Measurements from ENCODE around the gene SHQ1.

The SHQ1 gene

GRCh38 chr3:72786668-72787067 is 61.6 kb downstream of the SHQ1 start:
- ChIA-PET CTCF (no interaction called here), POLR2A (no interaction called here)
- Histone ChIP-seq H3K4me1 (ENCODE audit: control insufficient read depth, insufficient read depth, low read length) (no peaks in the 10 kb centered on the region; the same call in 1 of the 2 replicates), H3K9me3 (ENCODE audit: control insufficient read depth, insufficient read depth, low read depth, low read length) (no peaks in the 10 kb centered on the region), H3K4me3 (ENCODE audit: low read depth, low read length) (no peak overlapping the region), H3K36me3 (ENCODE audit: control insufficient read depth in 2 of 2, insufficient read depth in 1 of 2, low read length in 2 of 2) (peaks cover 0 to 9% of the 10 kb centered on the region in 2 experiments; a peak in 1 of 3 replicates), H3K27ac (ENCODE audit: extremely low read depth, low read depth, low read length) (no peak overlapping the region)
- peak; percentile 87 for TF ChIP-seq ZNF133 (tag by site-specific recombination; IDR thresholded peaks at IDR 0.05)
- TF ChIP-seq WT1 (tag by site-specific recombination; IDR thresholded peaks at IDR 0.05): no peak

GRCh38 chr3:72784226-72784625 is 64.0 kb downstream of the SHQ1 start:
- Histone ChIP-seq H3K4me3 (ENCODE audit: low read depth, low read length) (no peak overlapping the region), H3K36me3 (ENCODE audit: control insufficient read depth in 2 of 2, insufficient read depth in 1 of 2, low read length in 2 of 2) (peaks cover 0 to 9% of the 10 kb centered on the region in 2 experiments; a peak in 1 of 3 replicates), H3K27ac (ENCODE audit: extremely low read depth, low read depth, low read length) (no peak overlapping the region), H3K4me1 (ENCODE audit: control insufficient read depth, insufficient read depth, low read length) (no peaks in the 10 kb centered on the region; the same call in 1 of the 2 replicates), H3K9me3 (ENCODE audit: control insufficient read depth, insufficient read depth, low read depth, low read length) (no peaks in the 10 kb centered on the region)
- ChIA-PET CTCF (interaction anchor here (0.6 kb wide), 1 partner anchor 26 kb away, joined by 4 read pairs; no protein-coding TSS in a partner anchor), POLR2A (no interaction called here)
- TF ChIP-seq GLI4 (tag by site-specific recombination; IDR thresholded peaks at IDR 0.05): no peak
- TF ChIP-seq ZNF354C (tag by site-specific recombination; IDR thresholded peaks at IDR 0.05; ENCODE audit: borderline replicate concordance, low read depth): no peak
- TF ChIP-seq ZNF23 (tag by site-specific recombination; IDR thresholded peaks at IDR 0.05; ENCODE audit: borderline replicate concordance): no peak
- TF ChIP-seq PBX3 (CRISPR knock-in tag; IDR thresholded peaks at IDR 0.05): no peak
- no peak for TF ChIP-seq ZNF266 (tag by site-specific recombination; IDR thresholded peaks at IDR 0.05; ENCODE audit: low read depth)
- no peak for TF ChIP-seq ZNF398 (tag by site-specific recombination; IDR thresholded peaks at IDR 0.05)
- TF ChIP-seq ZNF362 (tag by site-specific recombination; IDR thresholded peaks at IDR 0.05): no peak
- TF ChIP-seq ZNF18 (tag by site-specific recombination; IDR thresholded peaks at IDR 0.05): no peak
- no peak for TF ChIP-seq SETDB1 (IDR thresholded peaks at IDR 0.05; ENCODE audit: insufficient read length, low read length)

- no peaks in the 10 kb centered on the region; the same call in 1 of the 2 replicates for H3K4me1 ChIP-seq (ENCODE audit: control insufficient read depth, insufficient read depth, low read length)
- no peaks in the 10 kb centered on the region for H3K9me3 ChIP-seq (ENCODE audit: control insufficient read depth, insufficient read depth, low read depth, low read length)
- no peak overlapping the region for H3K4me3 ChIP-seq (ENCODE audit: low read depth, low read length)
- H3K36me3 ChIP-seq (ENCODE audit: control insufficient read depth in 2 of 2, insufficient read depth in 1 of 2, low read length in 2 of 2): peaks cover 0 to 9% of the 10 kb centered on the region in 2 experiments; a peak in 1 of 3 replicates
- ChIA-PET CTCF (interaction anchor here (0.7 to 1.0 kb wide), 3 partner anchors 40 to 276 kb away, joined by 3 to 4 read pairs (median 3); no protein-coding TSS in a partner anchor), POLR2A (no interaction called here)
- no peak overlapping the region for H3K27ac ChIP-seq (ENCODE audit: extremely low read depth, low read depth, low read length)
- TF ChIP-seq MYNN (tag by site-specific recombination; IDR thresholded peaks at IDR 0.05; ENCODE audit: borderline replicate concordance) (no peak), ZSCAN16 (tag by site-specific recombination; IDR thresholded peaks at IDR 0.05) (no peak), ZSCAN18 (tag by site-specific recombination; IDR thresholded peaks at IDR 0.05) (no peak), ZNF362 (tag by site-specific recombination; IDR thresholded peaks at IDR 0.05) (no peak), ZNF792 (tag by site-specific recombination; IDR thresholded peaks at IDR 0.05) (no peak), PRDM1 (tag by site-specific recombination; IDR thresholded peaks at IDR 0.05) (no peak), ZNF214 (tag by site-specific recombination; IDR thresholded peaks at IDR 0.05; ENCODE audit: borderline replicate concordance) (no peak), ZBTB49 (tag by site-specific recombination; IDR thresholded peaks at IDR 0.05; ENCODE audit: low read depth) (no peak), IKZF3 (tag by site-specific recombination; IDR thresholded peaks at IDR 0.05) (peak; percentile 77), ZNF768 (tag by site-specific recombination; IDR thresholded peaks at IDR 0.05) (no peak)
Measured at GRCh38 chr3:72782521-72782920, 65.7 kb downstream of the SHQ1 start.

All from HEK293 (cell line).